HCEC 1CT (cell line): Measurements from ENCODE around the gene FOXC2.
A peak's percentile ranks its signal among the peaks of the same experiment; 100 is the strongest.

ENCODE experiments used
- DNase-seq: peaks from one replicate; pipeline ENCODE4 v3.0.0-alpha.2; 2017

The FOXC2 gene

DNA sequence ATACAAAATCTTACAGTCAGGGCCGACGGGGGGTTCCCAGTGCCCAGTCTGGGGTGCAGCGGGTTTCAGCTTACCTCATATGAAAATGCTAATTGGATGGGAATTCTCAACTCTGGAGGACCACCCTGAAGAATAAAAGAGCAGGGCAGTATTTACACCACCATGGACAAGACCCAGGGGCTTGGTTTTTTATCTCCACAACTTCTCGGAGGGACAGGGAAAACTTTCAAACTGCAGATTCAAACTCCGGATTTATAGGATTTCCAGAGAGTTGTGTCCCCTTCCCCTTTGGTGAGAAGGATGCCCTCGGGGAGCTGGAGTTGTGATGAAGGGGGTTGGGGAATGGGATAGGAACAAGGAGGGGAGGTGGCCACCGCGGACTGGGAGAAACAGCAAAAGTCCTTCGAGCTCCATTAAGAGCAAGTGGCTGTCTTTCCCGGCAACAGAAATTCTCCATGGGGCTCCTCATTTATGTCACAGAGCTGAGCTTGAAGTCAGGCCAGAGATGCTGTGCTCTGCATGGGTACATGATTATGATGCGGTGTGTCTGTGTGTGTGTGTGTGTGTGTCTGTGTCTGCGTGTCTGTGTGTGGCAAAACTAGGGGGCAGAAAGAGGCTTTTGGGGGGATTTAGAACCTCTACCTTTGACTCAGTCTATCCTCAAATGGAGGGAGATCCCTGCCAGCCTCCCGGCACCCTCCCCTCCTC lies 27.4 kb downstream of the FOXC2 start:
- DNase-seq = no peak

DNA sequence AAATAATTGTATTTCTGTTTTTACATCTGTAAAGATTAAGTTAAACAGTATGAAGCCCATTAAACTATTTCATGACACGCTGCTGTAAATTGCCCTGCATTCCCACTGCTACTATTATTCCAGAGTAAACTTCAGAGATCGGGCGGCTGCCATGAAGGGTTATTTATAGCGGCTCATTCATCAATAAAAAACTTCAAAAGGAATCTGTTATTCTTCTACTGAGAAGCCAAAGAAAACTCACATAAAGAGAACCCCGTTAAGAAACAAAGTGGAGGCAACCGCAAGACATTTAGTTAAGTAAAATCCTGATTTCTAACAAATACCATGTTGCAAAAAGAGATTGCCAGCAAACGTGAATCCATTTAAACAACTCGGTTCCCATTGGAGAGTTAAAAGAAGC lies 28.1 kb downstream of the FOXC2 start:
- DNase-seq = no peak

DNA sequence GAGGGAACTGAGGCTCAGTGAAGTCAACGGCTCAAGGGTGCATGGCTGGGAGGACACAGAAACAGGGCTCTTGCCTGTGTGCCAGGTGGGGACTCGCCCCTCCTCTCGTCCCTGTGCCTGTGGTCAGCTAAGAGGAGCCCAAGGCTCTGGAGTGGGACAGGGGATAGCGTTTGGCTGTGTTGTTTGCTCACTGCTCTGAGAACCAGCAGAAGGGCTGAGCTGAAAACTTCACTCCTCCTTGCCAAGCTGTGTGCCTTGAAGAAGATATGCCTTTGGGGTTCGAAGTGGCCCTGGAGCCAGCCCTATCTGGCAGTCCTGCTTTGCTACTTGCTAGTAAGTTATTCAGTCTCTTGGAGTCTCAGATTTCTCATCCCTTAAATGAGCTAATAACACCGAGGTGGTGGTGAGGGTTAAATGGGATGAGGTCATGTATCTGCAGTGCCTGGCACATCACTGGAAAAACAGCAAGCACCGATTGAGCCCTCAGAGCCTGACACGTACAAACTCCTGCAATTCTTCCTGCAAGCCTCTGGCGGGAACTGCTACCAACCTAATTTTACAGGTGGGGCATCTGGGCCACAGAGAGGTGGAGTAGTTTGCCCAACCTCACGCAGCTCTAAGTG lies 29.5 kb downstream of the FOXC2 start:
- no peak for DNase-seq

DNA sequence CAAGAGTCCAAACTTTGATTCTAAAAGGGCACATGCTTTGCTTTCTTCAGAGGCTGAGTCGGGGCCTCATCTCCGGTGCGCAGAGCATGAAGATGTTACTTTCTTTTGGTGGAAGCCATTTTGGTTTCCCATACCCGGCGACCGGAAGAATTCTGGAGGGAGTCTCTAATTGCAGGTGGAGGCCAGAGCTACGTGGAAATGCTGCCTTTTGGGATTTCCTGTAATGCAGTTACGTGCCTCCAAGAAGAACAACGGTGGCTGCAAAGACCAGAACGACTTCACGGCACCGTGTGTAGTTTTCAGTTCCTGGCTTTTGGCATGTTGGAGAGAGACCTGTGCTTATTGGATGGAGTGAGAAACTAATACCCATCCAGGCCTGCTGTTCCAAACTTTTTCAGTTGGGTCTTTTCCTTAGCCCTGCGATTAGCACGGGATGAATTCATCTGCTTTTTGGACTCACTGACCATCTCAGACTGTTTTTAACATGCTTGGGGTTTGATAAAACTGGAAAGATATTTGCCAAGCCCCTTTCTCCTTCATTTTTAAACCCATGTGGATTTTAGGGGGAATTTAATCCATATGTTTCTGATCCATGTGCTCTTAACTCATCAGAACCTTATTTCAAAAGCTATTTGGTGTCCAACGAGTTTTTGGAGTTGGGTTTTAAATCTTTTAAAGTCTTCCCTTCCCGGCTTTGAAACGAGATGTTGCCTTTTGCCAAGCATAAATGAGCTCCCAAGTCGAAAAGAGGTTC lies 30.7 kb downstream of the FOXC2 start:
- no peak for DNase-seq

DNA sequence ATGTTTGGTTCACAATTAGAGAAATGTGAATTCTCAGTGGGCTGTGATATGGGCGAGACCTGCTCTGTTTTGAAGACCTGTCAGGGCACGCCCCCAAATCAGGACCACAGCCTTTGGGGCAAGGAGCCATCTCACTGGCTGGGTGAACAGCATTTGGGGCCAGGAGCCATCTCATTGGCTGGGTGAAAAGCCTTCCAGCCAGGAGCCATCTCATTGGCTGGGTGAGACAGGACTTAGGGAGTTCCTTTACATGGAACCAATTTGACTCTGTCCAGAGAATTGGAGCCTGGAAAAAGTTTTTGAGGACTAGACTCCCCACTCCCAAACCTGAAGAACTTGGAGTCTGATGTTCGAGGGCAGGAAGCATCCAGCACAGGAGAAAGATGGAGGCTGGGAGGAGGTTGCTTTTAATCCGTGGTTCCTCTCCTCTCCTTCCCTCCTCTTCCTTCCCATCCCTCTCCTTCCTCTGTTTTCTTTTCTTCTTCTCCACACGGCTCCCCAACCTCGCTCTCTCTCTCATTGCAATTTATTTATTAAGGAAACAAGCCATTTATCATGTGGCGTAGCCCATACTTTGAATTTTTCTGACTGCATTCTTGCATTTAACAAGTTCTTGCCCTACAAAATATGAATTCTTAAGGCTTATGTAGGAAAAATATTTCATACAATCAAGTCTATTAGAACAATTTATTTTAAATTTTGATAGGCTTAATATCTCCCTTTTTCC lies 31.4 kb downstream of the FOXC2 start:
- no peak for DNase-seq

DNA sequence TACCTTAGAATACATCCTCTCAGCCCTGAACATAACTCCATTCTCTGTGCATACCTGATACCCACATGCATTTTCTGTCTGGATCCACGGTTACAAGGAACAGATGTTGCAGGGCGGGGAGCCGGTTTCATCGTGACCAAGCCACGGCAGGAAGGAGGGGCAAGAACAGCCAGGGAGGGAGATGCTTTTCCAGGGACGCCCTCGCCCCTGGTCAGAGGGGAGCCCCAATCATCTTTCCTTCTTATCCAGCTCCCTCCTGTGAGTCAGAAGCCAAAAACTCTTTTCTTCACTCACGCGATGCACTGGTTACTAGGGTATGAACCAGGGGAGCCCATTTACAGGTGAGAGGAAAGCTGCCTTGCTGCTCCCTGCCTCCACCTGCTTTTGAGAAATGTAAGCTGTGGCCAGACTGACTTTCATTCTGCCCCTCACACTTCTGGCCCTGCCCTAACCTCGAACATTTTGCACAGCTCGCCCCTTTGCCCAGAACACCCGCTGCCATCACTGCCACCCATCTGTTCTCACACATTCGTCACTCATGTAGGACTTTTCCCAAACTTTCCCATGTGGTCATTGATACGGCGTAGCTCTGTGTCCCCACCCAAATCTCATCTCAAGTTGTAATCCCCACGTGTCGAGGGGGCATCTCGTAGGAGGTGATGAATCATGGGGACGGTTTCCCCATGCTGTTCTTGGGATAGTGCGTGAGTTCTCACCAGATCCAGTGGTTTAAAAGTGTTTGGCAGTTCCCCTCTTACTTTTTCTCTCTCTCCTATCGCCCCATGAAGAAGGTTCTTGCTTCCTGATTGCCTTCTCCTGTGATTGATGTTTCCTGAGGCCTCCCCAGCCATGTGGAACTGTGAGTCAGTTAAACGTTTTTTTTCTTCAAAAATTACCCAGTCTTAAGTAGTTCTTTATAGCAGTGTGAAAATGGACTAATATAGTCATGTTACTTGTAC lies 32.3 kb downstream of the FOXC2 start:
- DNase-seq = no peak

DNA sequence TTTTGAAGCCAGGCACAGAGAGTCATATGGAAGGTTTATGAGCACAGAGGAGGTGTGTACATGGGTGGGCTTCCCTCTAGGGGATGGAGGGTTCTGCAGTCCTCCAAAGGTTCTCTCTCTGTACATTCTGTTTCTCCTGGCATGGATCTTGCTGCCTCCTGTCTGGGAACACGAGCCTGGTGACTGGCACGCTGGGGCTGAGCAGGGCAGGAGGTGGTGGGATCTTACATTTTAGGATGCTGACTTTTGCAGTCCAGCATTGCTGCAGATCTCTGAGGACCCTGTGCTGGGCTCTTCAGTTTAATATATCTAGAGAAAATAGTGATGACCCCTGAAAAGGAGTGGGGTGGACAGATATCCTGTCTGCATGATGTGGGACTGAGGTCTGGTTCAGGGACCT lies 34.7 kb downstream of the FOXC2 start:
- no peak for DNase-seq

DNA sequence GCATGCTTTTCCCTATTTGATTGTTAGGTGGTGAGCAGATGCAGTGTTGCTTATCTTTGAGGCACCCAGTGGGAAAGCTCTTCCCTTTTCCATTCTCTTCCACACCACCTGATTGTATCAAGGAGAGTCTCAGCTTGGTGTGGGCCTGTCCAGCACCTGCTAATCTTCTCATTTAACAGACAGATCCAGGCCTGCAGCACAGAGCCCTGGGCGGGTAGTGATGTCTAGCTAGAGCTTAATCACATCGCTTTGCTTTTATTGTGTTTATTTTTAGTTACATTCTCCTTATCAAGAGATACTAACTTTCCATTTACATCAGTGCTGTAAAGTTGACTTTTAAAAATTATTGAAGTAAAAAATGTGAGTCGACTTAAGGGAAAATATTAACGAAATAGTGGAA lies 35.9 kb downstream of the FOXC2 start:
- no peak for DNase-seq

DNA sequence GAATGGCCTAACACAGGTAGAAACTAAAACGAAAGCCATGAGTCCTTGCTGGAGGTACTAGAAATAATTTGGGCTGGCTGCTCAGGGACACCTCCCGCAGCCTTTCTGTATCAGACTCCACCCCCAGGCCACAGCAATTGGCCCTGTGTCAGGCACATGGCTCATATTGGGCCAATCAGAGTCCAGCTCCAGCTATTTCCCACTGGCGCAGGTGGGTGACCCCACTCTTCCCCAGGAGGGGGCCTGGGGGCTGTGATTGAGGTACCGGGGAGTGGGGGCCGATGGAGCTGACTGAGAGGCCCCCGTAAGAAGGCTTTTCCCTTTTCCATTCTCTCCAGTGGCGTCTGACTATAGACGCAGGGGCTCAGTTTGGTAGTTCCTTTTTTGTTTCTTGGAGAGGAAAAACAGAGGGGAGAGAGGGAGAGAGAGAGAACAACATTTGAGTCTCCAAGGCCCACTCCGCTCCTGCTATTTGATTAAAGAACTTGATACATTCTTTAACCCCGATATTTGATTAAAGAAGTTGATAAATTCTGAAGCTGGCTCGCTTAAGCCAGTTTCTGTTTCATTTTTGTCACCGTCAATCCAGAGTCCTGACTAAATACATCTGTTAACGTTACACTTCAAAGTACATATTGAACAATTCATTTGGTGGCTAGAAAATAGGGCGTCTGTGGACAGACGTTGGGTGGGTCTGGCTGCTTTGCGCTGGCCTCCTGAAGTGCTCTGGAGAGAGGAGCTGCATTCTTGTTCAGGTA lies 38.0 kb downstream of the FOXC2 start:
- no peak for DNase-seq

DNA sequence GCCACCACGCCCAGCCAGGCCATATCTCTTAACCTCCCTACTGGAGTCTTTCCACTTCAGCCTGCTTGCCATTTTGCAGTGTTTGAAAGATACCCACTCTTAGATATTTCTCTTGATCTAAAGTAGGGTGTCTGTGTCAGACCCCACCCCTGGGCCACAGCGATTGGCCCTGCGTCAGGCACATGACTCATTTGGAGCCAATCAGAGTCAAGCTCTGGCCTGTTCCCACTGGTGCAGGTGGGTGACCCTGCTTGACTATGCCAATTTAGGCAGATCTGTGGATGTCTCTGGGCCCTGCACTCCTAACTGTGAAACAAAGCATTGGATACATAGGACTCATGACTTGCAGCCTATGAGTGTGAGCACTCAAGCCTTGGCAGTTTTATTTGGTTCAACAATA lies 39.3 kb downstream of the FOXC2 start:
- DNase-seq = no peak

DNA sequence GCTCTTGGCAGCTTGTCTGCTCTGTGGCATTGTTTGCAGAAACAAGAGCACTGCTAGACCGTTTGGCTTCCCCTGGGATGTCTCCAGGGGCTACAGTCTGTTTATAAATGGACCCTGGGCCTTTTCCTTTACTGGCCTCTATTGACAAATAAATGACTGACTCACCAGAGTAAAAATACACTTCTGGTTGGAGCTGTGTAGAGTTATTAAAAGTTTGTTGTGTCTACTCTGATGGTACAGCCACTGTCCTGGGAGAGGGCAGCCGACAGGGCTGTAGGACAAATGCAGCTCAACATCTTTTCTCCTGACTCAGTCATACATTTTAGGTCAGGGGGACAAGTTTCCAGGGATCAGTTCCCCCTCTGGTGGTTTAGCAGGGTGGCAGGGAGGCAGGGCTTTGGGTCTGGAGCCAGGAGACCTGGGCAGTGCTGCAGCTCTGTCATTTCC lies 41.7 kb downstream of the FOXC2 start:
- peak; percentile 25 for DNase-seq

DNA sequence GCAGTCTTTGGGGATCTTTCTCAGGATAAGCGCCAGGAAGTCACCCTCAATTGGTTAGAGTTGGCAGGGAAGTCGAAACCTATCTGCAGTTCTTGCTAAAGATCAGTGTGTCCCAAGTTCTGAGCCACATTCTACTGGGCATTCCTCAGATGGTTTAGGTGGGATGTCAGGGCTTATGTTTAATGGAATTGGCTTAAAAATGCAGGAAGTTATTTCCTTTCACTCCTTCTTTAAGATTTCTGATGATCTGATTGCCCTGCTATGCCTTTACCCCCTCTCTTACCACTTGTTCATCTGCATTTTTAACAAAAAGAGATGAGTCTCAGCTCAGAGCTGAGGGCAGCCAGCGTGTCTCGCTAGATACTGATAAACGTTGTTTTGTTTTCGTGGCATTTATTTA lies 42.5 kb downstream of the FOXC2 start:
- peak; percentile 96 for DNase-seq

DNA sequence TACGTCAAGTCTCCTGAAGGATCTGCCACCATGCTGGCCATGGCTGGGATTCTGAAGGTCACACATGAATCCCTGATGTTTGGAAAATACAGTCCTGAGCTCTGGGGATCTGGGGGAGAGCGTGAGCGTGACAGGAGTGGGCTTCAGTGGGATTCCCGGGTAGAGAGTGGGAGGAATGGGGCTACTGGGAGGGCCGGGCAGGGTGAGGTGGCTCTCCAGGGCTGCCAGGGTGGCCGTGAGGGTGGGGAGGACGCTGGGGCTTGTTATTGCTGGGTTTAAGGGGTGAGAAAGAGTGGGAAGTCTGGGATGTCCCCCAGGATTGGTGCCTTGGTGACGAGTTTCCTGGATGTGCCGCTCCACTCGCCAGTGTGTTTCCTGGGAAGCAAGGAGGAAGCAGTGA lies 43.0 kb downstream of the FOXC2 start:
- no peak for DNase-seq

DNA sequence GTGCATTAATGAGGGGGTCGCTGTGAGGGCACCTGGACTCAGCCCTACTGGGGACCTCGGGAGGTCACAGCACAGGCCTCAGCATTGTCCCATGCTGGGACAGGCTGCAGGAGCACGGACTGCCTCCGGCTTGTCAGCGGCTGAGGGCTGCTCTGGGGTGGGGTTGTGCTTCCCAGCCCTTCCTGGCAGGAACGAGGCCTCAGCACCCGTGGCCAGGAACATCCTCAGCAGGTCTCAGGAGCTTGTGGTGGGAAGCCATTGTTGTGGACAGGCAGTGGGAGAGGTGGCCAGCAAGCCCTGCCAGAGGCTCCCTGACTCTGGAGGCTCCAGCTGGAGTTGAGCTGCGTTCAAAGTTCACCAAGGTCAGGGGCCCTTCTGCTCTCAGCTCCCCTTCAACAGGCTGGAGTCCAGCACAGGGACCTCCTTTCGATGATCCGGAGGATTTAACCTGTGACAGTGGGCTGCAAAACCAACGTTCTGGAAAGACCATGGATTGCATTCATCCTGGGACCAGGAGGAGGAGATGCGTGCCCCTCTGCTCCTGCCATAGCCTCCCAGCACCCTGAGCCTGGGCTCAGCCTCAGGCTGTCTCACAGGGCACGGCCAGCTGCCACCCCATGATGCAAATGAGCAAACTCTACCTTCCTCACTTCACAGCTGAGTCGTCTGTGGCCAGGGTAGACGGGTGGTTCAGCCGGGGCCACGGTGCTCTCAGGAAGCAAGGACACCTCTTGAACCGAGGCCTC lies 44.3 kb downstream of the FOXC2 start:
- DNase-seq = no peak

DNA sequence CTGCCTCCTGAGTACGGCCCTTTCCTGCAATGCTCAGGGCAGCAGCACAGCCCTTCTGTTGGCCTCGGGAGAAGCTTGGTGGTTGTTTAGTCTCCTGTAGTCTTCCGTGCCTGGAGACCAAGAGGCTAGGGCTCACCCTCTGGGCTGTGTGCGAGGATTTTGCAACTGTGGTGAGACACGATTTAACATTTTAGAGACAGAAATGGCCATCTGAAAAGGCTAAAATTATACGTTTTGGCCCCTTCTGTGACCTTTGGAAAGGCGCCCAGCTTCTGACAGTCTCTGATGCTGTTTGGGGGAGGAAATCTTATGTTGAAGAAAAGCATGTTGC lies 44.9 kb downstream of the FOXC2 start:
- peak; percentile 90 for DNase-seq

DNA sequence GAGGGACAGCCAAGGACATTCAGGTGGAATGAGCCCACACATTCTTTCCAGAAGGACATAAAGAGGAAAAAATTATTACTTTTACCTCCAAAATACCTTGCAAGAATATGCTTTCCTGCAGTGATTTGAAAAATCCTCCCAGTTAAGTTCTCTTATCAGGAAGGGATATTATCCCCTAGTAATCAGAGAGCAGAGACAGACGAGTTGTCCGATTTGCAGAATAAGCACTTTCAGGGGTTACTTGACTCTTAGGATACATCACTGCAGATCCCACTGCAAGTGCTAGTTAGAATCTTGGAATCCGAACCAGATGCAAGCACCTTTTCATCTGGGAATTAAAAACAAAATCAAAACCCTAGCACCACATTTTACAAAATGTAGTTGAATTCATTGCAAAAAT lies 45.3 kb downstream of the FOXC2 start:
- DNase-seq = no peak

DNA sequence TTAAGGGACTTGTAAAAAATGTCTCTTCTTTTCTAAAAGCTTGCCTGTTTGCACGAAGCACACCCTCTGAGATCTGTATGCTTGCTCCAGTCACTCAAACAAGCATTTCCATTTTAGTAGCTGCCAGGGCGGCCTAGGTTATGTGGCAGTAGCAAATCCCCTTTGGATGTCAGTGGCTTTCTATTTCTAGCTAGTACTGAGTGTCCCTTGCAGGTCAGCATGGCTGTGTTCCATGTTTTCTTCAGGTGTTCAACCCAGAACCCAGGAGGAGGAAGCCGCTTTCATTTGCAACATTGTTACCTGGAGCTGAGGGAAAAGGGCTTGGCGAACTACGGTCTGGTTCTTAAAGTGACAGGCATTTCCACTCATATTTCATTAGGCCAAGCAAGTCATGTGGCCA lies 48.1 kb downstream of the FOXC2 start:
- no peak for DNase-seq

DNA sequence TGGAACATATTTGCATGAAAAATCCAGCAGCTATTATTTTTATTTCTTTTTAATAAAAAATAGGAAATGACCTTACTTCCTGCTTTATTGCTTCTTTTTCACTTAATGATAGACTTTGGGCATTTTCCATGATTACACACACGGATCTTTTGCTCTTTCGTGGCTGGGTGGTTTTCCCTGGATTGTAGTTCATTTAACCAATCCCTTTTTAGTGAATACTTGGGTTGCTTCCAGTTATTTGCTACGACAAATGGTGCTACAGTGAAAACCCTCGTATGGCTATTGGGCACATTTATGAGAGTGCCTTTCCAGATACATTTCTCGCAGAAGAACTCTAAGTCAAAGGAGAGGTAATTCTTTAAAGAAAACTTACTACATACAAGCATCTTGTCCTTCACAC lies 50.3 kb downstream of the FOXC2 start:
- DNase-seq = no peak

DNA sequence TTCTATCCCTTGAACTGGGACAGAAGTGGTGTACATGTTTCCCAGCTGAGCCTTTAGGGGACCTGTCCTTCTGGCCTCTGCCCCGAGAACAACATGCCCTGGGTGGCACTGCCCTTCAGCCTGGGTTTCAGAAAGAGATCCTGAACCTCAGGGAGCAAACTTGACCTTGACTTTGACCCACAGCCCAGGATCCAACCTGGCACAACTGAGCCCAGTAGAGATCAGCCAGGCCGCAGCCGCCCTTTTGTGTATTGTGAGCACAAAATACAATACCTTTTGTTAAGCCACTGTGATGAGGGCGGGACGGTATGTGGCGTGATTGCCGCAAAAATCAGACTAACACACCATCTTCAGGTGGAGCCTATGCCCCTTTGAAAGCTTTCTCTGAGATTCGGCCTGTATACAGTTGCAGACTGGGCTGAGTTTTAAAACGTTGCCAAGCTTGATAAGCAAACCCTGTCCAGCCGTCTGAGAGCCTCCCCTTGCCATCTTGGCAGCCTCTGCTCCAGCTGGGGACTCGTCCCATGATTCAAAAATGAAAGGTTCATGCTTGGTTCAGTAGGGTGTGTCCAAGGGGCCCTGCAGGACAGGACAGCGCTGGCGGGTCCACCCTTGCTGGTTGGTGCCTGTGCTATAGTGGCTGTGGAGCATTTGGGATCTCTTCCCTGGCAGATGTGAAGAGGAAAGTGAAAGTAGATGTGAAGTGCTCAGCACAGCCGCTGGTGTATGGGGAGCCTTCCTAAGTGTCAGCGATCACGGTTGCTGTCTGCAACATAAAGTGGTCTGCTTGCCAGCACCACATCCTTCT lies 52.0 kb downstream of the FOXC2 start:
- no peak for DNase-seq
